Right renal pelvis (tissue), 4 donors: ENCODE data around the gene RPS6KA5. TPM values are rescaled to one million over a fixed set of nuclear protein-coding genes. Genes with fewer than 3 reads are reported as not detected.
"Not testable (repeated sequence)": the region's sequence is repeated elsewhere in the genome, so short reads cannot be mapped to it uniquely, and the experiment has no call there.

Experiments used
- DNase-seq, 4 donors: peaks; one replicate each; pipeline ENCODE4 v3.0.0-alpha.2; 2013; ENCODE audit warnings: low read depth in 4 of 4, low spot score in 3 of 4, missing footprints in 1 of 4
- polyA plus RNA-seq, 4 donors: library from polyadenylated mRNA; unstranded; fragments of 120-200 nt; gene quantifications; one replicate each; pipeline ENCODE4 v1.2.1, GENCODE V29; 2013; ENCODE audit not compliant: insufficient read length in 4 of 4

RPS6KA5 gene
- polyA plus RNA-seq, 4 donors, result 6.8 to 8.8 (median 7.8) TPM

- no peak for DNase-seq
Observed at GRCh38 chr14:90844321-90844720, 216.1 kb downstream of the RPS6KA5 start.

GRCh38 chr14:90842726-90843125 lies 217.7 kb downstream of the RPS6KA5 start:
- DNase-seq, result no peak

- not testable (repeated sequence) for DNase-seq
Observed at GRCh38 chr14:90840667-90841066, 219.8 kb downstream of the RPS6KA5 start.

- DNase-seq, result no peak
Observed at GRCh38 chr14:90839889-90840266, 220.6 kb downstream of the RPS6KA5 start.

GRCh38 chr14:90839024-90839888 lies 221.2 kb downstream of the RPS6KA5 start:
- no peak for DNase-seq

GRCh38 chr14:90838531-90838930 lies 221.9 kb downstream of the RPS6KA5 start:
- DNase-seq, result not testable (repeated sequence)

GRCh38 chr14:90837355-90837754 lies 223.1 kb downstream of the RPS6KA5 start:
- DNase-seq, result no peak

GRCh38 chr14:90836692-90837063 lies 223.8 kb downstream of the RPS6KA5 start:
- DNase-seq, result no peak

- no peak for DNase-seq
Observed at GRCh38 chr14:90831821-90832220, 228.6 kb downstream of the RPS6KA5 start.

GRCh38 chr14:90830931-90831701 lies 229.3 kb downstream of the RPS6KA5 start:
- DNase-seq, result no peak

- DNase-seq, result no peak
Observed at GRCh38 chr14:90829677-90830076, 230.8 kb downstream of the RPS6KA5 start.

- no peak for DNase-seq
Observed at GRCh38 chr14:90828642-90829487, 231.6 kb downstream of the RPS6KA5 start.

- DNase-seq, result peak; percentile 79 to 84 (median 82)
Observed at GRCh38 chr14:90827919-90828610, 232.4 kb downstream of the RPS6KA5 start.

GRCh38 chr14:90823542-90823941 lies 236.9 kb downstream of the RPS6KA5 start:
- not testable (repeated sequence) for DNase-seq

- DNase-seq, result no peak
Observed at GRCh38 chr14:90820958-90821357, 239.5 kb downstream of the RPS6KA5 start.

GRCh38 chr14:90819734-90820393 lies 240.6 kb downstream of the RPS6KA5 start:
- DNase-seq, result no peak

- no peak for DNase-seq
Observed at GRCh38 chr14:90818715-90819114, 241.7 kb downstream of the RPS6KA5 start.

- no peak for DNase-seq
Observed at GRCh38 chr14:90816681-90817436, 243.6 kb downstream of the RPS6KA5 start.
